HG03575 (cell line): ENCODE results near the gene SLC22A7.
"Not testable (repeated sequence)": the region's sequence is repeated elsewhere in the genome, so short reads cannot be mapped to it uniquely, and the experiment has no call there.

Source experiments
- ATAC-seq: cut with Tn5 transposase; IDR thresholded peaks from one replicate; pipeline ENCODE4 v1.9.1; 2021; ENCODE audit not compliant: unreplicated experiment, insufficient number of reproducible peaks, low FRiP score; ENCODE audit errors: extremely low read depth

Gene SLC22A7

GRCh38 chr6:43318011-43318410, 20.0 kb downstream of the SLC22A7 start:
- no peak for ATAC-seq

- ATAC-seq: no peak
Observed at GRCh38 chr6:43325876-43326275, 27.8 kb downstream of the SLC22A7 start.

- ATAC-seq: no peak
Observed at GRCh38 chr6:43328528-43328927, 30.5 kb downstream of the SLC22A7 start.

- no peak for ATAC-seq
Observed at GRCh38 chr6:43331470-43331869, 33.4 kb downstream of the SLC22A7 start.

- ATAC-seq: no peak
Observed at GRCh38 chr6:43331891-43332290, 33.8 kb downstream of the SLC22A7 start.

- no peak for ATAC-seq
Observed at GRCh38 chr6:43334466-43335095, 36.5 kb downstream of the SLC22A7 start.

- no peak for ATAC-seq
Observed at GRCh38 chr6:43335469-43335868, 37.4 kb downstream of the SLC22A7 start.

GRCh38 chr6:43336382-43336781, 38.3 kb downstream of the SLC22A7 start:
- ATAC-seq: no peak

- no peak for ATAC-seq
Observed at GRCh38 chr6:43338243-43338642, 40.2 kb downstream of the SLC22A7 start.

- ATAC-seq: no peak
Observed at GRCh38 chr6:43339168-43339567, 41.1 kb downstream of the SLC22A7 start.

- not testable (repeated sequence) for ATAC-seq
Observed at GRCh38 chr6:43346243-43346642, 48.2 kb downstream of the SLC22A7 start.

GRCh38 chr6:43347021-43347420, 49.0 kb downstream of the SLC22A7 start:
- no peak for ATAC-seq

- no peak for ATAC-seq
Observed at GRCh38 chr6:43347444-43347843, 49.4 kb downstream of the SLC22A7 start.

- not testable (repeated sequence) for ATAC-seq
Observed at GRCh38 chr6:43351951-43352350, 53.9 kb downstream of the SLC22A7 start.
